Neural progenitor cell (in vitro differentiated cells): ENCODE data around the gene PRDM11. TPM values are rescaled to one million over a fixed set of nuclear protein-coding genes. Genes with fewer than 3 reads are reported as not detected.
A peak's percentile ranks its signal among the peaks of the same experiment; 100 is the strongest.

Experiments
- DNase-seq: peaks from one replicate; pipeline ENCODE4 v3.0.0-alpha.2; 2016; ENCODE audit warnings: low spot score
- H2AFZ ChIP-seq: fragments of 200-600 bp; sonication (generic); replicated peaks from 2 replicates; pipeline ENCODE4 v1.6.1; 2016; ENCODE audit warnings: antibody characterized with exemption
- H3F3A ChIP-seq: fragments of 200-600 bp; sonication (generic); 2 replicates; pipeline ENCODE4 v1.6.1; 2016; ENCODE audit warnings: antibody characterized with exemption, low read depth
- H3K27ac ChIP-seq: fragments of 200-600 bp; sonication (generic); 2 replicates; pipeline ENCODE4 v1.5.1; 2016; ENCODE audit warnings: mild to moderate bottlenecking
- H3K27me3 ChIP-seq: fragments of 200-600 bp; sonication (generic); 2 replicates; pipeline ENCODE4 v1.6.1; 2016; ENCODE audit warnings: mild to moderate bottlenecking, moderate library complexity
- H3K36me3 ChIP-seq: fragments of 200-600 bp; sonication (generic); 2 replicates; pipeline ENCODE4 v1.5.1; 2016
- H3K4me1 ChIP-seq: fragments of 200-600 bp; sonication (generic); 2 replicates; pipeline ENCODE4 v1.6.1; 2016; ENCODE audit warnings: mixed run types
- H3K4me2 ChIP-seq: fragments of 200-600 bp; sonication (generic); 2 replicates; pipeline ENCODE4 v1.6.1; 2016
- H3K4me3 ChIP-seq: fragments of 200-600 bp; sonication (generic); 2 replicates; pipeline ENCODE4 v1.5.1; 2016
- H3K79me2 ChIP-seq: fragments of 200-600 bp; sonication (generic); 2 replicates; pipeline ENCODE4 v1.6.1; 2016; ENCODE audit warnings: low read depth
- H3K9ac ChIP-seq: fragments of 200-600 bp; sonication (generic); 2 replicates; pipeline ENCODE4 v1.6.1; 2016
- H3K9me3 ChIP-seq: fragments of 200-600 bp; sonication (generic); 2 replicates; pipeline ENCODE4 v1.5.1; 2016; ENCODE audit warnings: low read depth
- H4K20me1 ChIP-seq: fragments of 200-600 bp; sonication (generic); 2 replicates; pipeline ENCODE4 v1.6.1; 2016; ENCODE audit warnings: low read depth
- H3K27ac Mint-ChIP-seq: 3 replicates; pipeline ENCODE4 v1.8.0; 2021; ENCODE audit warnings: mixed read lengths
- H3K27me3 Mint-ChIP-seq: 2 replicates; pipeline ENCODE4 v1.8.0; 2022; ENCODE audit warnings: low read depth, mild to moderate bottlenecking, inconsistent platforms, moderate library complexity, mixed read lengths; ENCODE audit not compliant: insufficient read depth
- H3K36me3 Mint-ChIP-seq: 3 replicates; pipeline ENCODE4 v1.8.0; 2021; ENCODE audit warnings: mixed read lengths
- H3K4me1 Mint-ChIP-seq: 3 replicates; pipeline ENCODE4 v1.8.0; 2021; ENCODE audit warnings: mixed read lengths
- H3K4me3 Mint-ChIP-seq: 3 replicates; pipeline ENCODE4 v1.8.0; 2021; ENCODE audit warnings: mild to moderate bottlenecking, moderate library complexity, mixed read lengths
- H3K9me3 Mint-ChIP-seq: 3 replicates; pipeline ENCODE4 v1.8.0; 2020; ENCODE audit warnings: mixed read lengths
- EZH2 ChIP-seq: fragments of 200-600 bp; sonication (generic); IDR thresholded peaks from 2 replicates; pipeline ENCODE4 v1.6.1; 2017; ENCODE audit warnings: antibody characterized with exemption, mild to moderate bottlenecking, moderate library complexity
- EZH2phosphoT487 ChIP-seq: fragments of 200-600 bp; sonication (generic); IDR thresholded peaks from 2 replicates; pipeline ENCODE4 v1.6.1; 2017; ENCODE audit warnings: antibody characterized with exemption
- total RNA-seq: library from RNA; depleted of rRNA; stranded (reverse); fragments of >200 nt; gene quantifications from 2 replicates; pipeline ENCODE4 v1.2.3, GENCODE V29; 2015; ENCODE audit warnings: low replicate concordance
- TF ChIP-seq, protein P1 (sequence below): fragments of 200-600 bp; sonication (generic); IDR thresholded peaks from 2 replicates; pipeline ENCODE4 v1.5.1; 2017; ENCODE audit warnings: antibody characterized with exemption, mild to moderate bottlenecking

Gene PRDM11
- total RNA-seq, 1 donor from 2014 or later: 1.8 TPM

GRCh38 chr11:45252134-45252856 lies 105.9 kb downstream of the PRDM11 start:
- Mint-ChIP-seq H3K27me3 (peaks cover 2% of the 10 kb centered on the region), H3K4me3 (no peak overlapping the region), H3K4me1 (no peaks in the 10 kb centered on the region), H3K27ac (no peak overlapping the region), H3K36me3 (no peaks in the 10 kb centered on the region), H3K9me3 (no peaks in the 10 kb centered on the region)
- no peaks in the 10 kb centered on the region for H3K4me1 ChIP-seq
- H3K9me3 ChIP-seq: no peaks in the 10 kb centered on the region
- no peak overlapping the region for H2AFZ ChIP-seq
- no peak overlapping the region for H3K9ac ChIP-seq
- H3K4me3 ChIP-seq: no peak overlapping the region
- no peak overlapping the region for H3K27ac ChIP-seq
- H4K20me1 ChIP-seq: no peaks in the 10 kb centered on the region
- TF ChIP-seq EZH2 (no peak), EZH2phosphoT487 (no peak)
- TF ChIP-seq, protein P1, sequence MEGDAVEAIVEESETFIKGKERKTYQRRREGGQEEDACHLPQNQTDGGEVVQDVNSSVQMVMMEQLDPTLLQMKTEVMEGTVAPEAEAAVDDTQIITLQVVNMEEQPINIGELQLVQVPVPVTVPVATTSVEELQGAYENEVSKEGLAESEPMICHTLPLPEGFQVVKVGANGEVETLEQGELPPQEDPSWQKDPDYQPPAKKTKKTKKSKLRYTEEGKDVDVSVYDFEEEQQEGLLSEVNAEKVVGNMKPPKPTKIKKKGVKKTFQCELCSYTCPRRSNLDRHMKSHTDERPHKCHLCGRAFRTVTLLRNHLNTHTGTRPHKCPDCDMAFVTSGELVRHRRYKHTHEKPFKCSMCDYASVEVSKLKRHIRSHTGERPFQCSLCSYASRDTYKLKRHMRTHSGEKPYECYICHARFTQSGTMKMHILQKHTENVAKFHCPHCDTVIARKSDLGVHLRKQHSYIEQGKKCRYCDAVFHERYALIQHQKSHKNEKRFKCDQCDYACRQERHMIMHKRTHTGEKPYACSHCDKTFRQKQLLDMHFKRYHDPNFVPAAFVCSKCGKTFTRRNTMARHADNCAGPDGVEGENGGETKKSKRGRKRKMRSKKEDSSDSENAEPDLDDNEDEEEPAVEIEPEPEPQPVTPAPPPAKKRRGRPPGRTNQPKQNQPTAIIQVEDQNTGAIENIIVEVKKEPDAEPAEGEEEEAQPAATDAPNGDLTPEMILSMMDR: peak; percentile 78
- no peaks in the 10 kb centered on the region for H3K36me3 ChIP-seq
- DNase-seq: peak; percentile 75
- no peaks in the 10 kb centered on the region for H3F3A ChIP-seq
- H3K79me2 ChIP-seq: no peaks in the 10 kb centered on the region
- H3K27me3 ChIP-seq: no peaks in the 10 kb centered on the region
- H3K4me2 ChIP-seq: no peak overlapping the region

DNA sequence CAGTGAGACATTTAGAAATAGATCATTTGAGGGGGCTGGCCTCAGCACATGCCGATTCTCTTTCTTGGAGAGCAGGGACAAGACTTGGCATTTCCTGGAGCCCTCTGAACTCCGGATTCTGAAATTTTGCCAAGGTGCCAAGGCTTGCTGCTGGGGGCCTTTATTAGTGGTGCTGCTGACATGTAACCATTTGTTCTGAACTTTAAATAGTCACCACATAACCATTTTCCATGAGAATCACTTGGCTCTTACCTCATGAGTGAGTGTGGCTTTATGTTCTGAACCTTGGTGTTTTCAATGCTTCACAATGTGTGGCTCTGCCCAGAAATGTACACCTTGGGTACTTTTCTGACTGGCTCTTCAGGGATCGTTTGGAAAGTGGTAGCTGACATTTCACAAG lies 106.4 kb downstream of the PRDM11 start:
- Histone ChIP-seq H3K4me2 (no peak overlapping the region), H4K20me1 (no peaks in the 10 kb centered on the region), H3K4me1 (no peaks in the 10 kb centered on the region), H3K27me3 (no peaks in the 10 kb centered on the region), H3K79me2 (no peaks in the 10 kb centered on the region), H3K9me3 (no peaks in the 10 kb centered on the region), H3K36me3 (no peaks in the 10 kb centered on the region), H3K4me3 (no peak overlapping the region), H3K27ac (no peak overlapping the region), H3F3A (no peaks in the 10 kb centered on the region), H3K9ac (no peak overlapping the region), H2AFZ (no peak overlapping the region)
- Mint-ChIP-seq H3K4me3 (no peak overlapping the region), H3K27me3 (peaks cover 2% of the 10 kb centered on the region), H3K36me3 (no peaks in the 10 kb centered on the region), H3K27ac (peak overlapping the region; percentile 46), H3K4me1 (no peaks in the 10 kb centered on the region), H3K9me3 (no peaks in the 10 kb centered on the region)
- no peak for TF ChIP-seq EZH2
- DNase-seq: no peak

- Histone ChIP-seq H4K20me1 (no peaks in the 10 kb centered on the region), H3K9me3 (no peaks in the 10 kb centered on the region), H3F3A (no peaks in the 10 kb centered on the region), H3K4me1 (no peaks in the 10 kb centered on the region), H3K36me3 (no peaks in the 10 kb centered on the region), H3K27ac (no peak overlapping the region), H3K79me2 (no peaks in the 10 kb centered on the region), H3K27me3 (no peaks in the 10 kb centered on the region), H3K9ac (no peak overlapping the region), H3K4me3 (no peak overlapping the region), H3K4me2 (no peak overlapping the region), H2AFZ (no peak overlapping the region)
- H3K36me3 Mint-ChIP-seq: no peaks in the 10 kb centered on the region
- TF ChIP-seq EZH2: no peak
- TF ChIP-seq, protein P1: no peak
- no peak for TF ChIP-seq EZH2phosphoT487
- no peaks in the 10 kb centered on the region for H3K4me1 Mint-ChIP-seq
- no peak for DNase-seq
- H3K27ac Mint-ChIP-seq: no peak overlapping the region
- no peak overlapping the region for H3K4me3 Mint-ChIP-seq
- no peaks in the 10 kb centered on the region for H3K9me3 Mint-ChIP-seq
- peaks cover 2% of the 10 kb centered on the region for H3K27me3 Mint-ChIP-seq
Observed at GRCh38 chr11:45253640-45254039, 107.2 kb downstream of the PRDM11 start.

- H3K4me2 ChIP-seq: no peak overlapping the region
- H3K27ac Mint-ChIP-seq: no peak overlapping the region
- H3K9me3 ChIP-seq: no peaks in the 10 kb centered on the region
- no peaks in the 10 kb centered on the region for H3K27me3 ChIP-seq
- TF ChIP-seq EZH2 (no peak), EZH2phosphoT487 (no peak)
- TF ChIP-seq, protein P1: no peak
- no peak for DNase-seq
- no peak overlapping the region for H3K4me3 ChIP-seq
- no peaks in the 10 kb centered on the region for H3K36me3 Mint-ChIP-seq
- H3K79me2 ChIP-seq: no peaks in the 10 kb centered on the region
- no peak overlapping the region for H2AFZ ChIP-seq
- no peaks in the 10 kb centered on the region for H3K9me3 Mint-ChIP-seq
- peaks cover 2% of the 10 kb centered on the region for H3K27me3 Mint-ChIP-seq
- H3K9ac ChIP-seq: no peak overlapping the region
- H3K36me3 ChIP-seq: no peaks in the 10 kb centered on the region
- H4K20me1 ChIP-seq: no peaks in the 10 kb centered on the region
- no peak overlapping the region for H3K4me3 Mint-ChIP-seq
- H3K4me1 ChIP-seq: peaks cover 3% of the 10 kb centered on the region
- no peaks in the 10 kb centered on the region for H3K4me1 Mint-ChIP-seq
- H3F3A ChIP-seq: no peaks in the 10 kb centered on the region
- H3K27ac ChIP-seq: no peak overlapping the region
Observed at GRCh38 chr11:45254070-45254469, 107.6 kb downstream of the PRDM11 start.
